ENCODE data around the gene AGTRAP. TPM values are rescaled to one million over a fixed set of nuclear protein-coding genes. Genes with fewer than 3 reads are reported as not detected.

The AGTRAP gene
- total and polyA plus RNA-seq, 2 of the 8 experiments (the other 6 are each of a cell fraction or from before 2014, with no cell fraction given) = 69.7 to 192 TPM

DNA sequence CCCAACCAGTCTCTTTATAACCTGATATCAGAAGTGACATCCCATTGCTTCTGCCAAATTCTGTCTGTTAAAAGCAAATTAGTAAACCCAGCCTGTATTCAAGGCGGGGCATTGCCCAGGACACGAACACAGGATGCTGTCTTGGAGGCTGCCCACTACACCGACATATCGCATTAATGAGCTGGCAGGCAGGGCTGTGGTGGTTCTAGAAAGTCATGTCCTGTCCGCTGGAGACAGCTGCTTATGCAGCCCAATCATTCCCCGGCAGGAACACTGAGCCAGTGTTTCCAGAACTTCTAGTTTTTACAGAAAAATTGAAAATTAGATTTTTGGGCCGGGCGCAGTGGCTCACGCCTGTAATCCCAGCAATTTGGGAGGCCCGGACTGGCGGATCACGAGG is 45.4 kb downstream of the AGTRAP start:
- Histone ChIP-seq H3K18ac (ENCODE audit: extremely low read depth, low read length) (no peak overlapping the region), H3K27ac (ENCODE audit: low read depth, low read length) (no peak overlapping the region), H2AFZ (ENCODE audit: low read length) (no peak overlapping the region), H3K4me2 (ENCODE audit: insufficient read depth in 1 of 2, low read depth in 2 of 2, low read length in 2 of 2) (no peak overlapping the region), H3K4me3 (ENCODE audit: extremely low read depth in 1 of 4, insufficient read depth in 2 of 4, low read depth in 3 of 4, low read length in 4 of 4) (no peak overlapping the region), H3K9ac (replicated peaks in 1 of 4; ENCODE audit: extremely low read depth in 1 of 4, low read depth in 3 of 4, low read length in 3 of 4) (no peak overlapping the region), H4K91ac (replicated peaks; ENCODE audit: insufficient read length, low read length) (no peak overlapping the region), H2AK5ac (ENCODE audit: low read depth, low read length) (no peak overlapping the region), H3K4me1 (replicated peaks in 1 of 4; ENCODE audit: control insufficient read depth in 3 of 4, insufficient read depth in 4 of 4, low read length in 3 of 4) (peaks cover 0 to 17% (median 10%) of the 10 kb centered on the region in 4 experiments; a peak in 6 of 7 replicates), H3K23me2 (ENCODE audit: low read depth, low read length) (no peaks in the 10 kb centered on the region), H4K5ac (ENCODE audit: insufficient read length, low read depth, low read length) (no peak overlapping the region), H3K56ac (replicated peaks; ENCODE audit: insufficient read length, low read depth, low read length) (no peak overlapping the region), H3K27me3 (replicated peaks in 1 of 4; ENCODE audit: control insufficient read depth in 3 of 4, extremely low read depth in 1 of 4, insufficient read depth in 3 of 4, low read length in 3 of 4) (no peaks in the 10 kb centered on the region), H3K79me1 (ENCODE audit: low read depth, low read length) (no peaks in the 10 kb centered on the region), H3K36me3 (ENCODE audit: control insufficient read depth in 2 of 4, insufficient read depth in 4 of 4, low read length in 3 of 4) (no peaks in the 10 kb centered on the region), H4K8ac (ENCODE audit: extremely low read depth, insufficient read depth, low read length) (no peak overlapping the region), H2BK5ac (ENCODE audit: low read depth, low read length) (no peak overlapping the region), H2BK15ac (ENCODE audit: low read length) (no peak overlapping the region), H4K20me1 (replicated peaks in 1 of 2; ENCODE audit: control insufficient read depth in 1 of 2, insufficient read depth in 2 of 2, low read length in 2 of 2) (no peaks in the 10 kb centered on the region), H3K79me2 (ENCODE audit: control insufficient read depth in 1 of 2, insufficient read depth in 2 of 2, low read length in 2 of 2) (no peaks in the 10 kb centered on the region), H3K23ac (ENCODE audit: insufficient read length) (no peak overlapping the region), H2BK120ac (replicated peaks; ENCODE audit: low read depth, low read length) (no peak overlapping the region), H2BK20ac (ENCODE audit: low read length) (no peak overlapping the region), H3K14ac (ENCODE audit: insufficient read length) (no peak overlapping the region), H2BK12ac (ENCODE audit: low read depth, low read length) (no peak overlapping the region), H3K4ac (replicated peaks; ENCODE audit: insufficient read length, low read depth, low read length) (no peak overlapping the region), H3K9me3 (ENCODE audit: insufficient read depth in 2 of 2, low read depth in 1 of 2, low read length in 1 of 2) (no peaks in the 10 kb centered on the region)
- CTCF ChIA-PET (ENCODE audit: partially characterized antibody) = interaction anchor here (0.6 to 1.3 kb wide), 5 partner anchors 9 to 51 kb away, joined by 3 to 4 read pairs (median 3); partner anchors contain the start of gene AGTRAP
- POLR2A ChIA-PET (ENCODE audit: partially characterized antibody) = interaction anchor here (1.2 to 1.4 kb wide), 2 partner anchors 9 to 10 kb away, joined by 3 read pairs; no protein-coding TSS in a partner anchor
- WGBS, 2 experiments (ENCODE audit: extremely low coverage in 1 of 2, insufficient coverage in 1 of 2, insufficient read length in 1 of 2, insufficient replicate concordance in 2 of 2, low coverage in 1 of 2, low lambda C conversion rate in 2 of 2, missing lambda C conversion rate in 1 of 2) = 91% methylated on average over 12 of the region's 12 CpGs; no CpG with 5 or more reads in 1 of the 2 experiments
- DNase-seq (ENCODE audit: low read depth in 1 of 2, low spot score in 2 of 2) (no peak), FAIRE-seq (no peak)
- TF ChIP-seq HDAC2 (IDR thresholded peaks at IDR 0.05; ENCODE audit: borderline replicate concordance in 1 of 2, low read depth in 2 of 2, low read length in 2 of 2) (no peak), SP1 (IDR thresholded peaks at IDR 0.05; ENCODE audit: low read depth, low read length) (no peak), SP4 (IDR thresholded peaks at IDR 0.05; ENCODE audit: low read length) (no peak), HDAC6 (IDR thresholded peaks at IDR 0.05; ENCODE audit: low read depth, low read length) (no peak), CHD1 (IDR thresholded peaks at IDR 0.05; ENCODE audit: low read depth, low read length) (no peak), ASH2L (IDR thresholded peaks at IDR 0.05; ENCODE audit: low read length) (no peak), RBBP5 (IDR thresholded peaks at IDR 0.05; ENCODE audit: borderline replicate concordance, low read depth, low read length) (no peak), BCL11A (IDR thresholded peaks at IDR 0.05; ENCODE audit: low read depth in 2 of 2, low read length in 2 of 2) (no peak), GTF2F1 (IDR thresholded peaks at IDR 0.05; ENCODE audit: borderline replicate concordance, low read depth, low read length) (no peak), KDM4A (IDR thresholded peaks at IDR 0.05; ENCODE audit: low read depth, low read length, severe bottlenecking) (no peak), KDM5A (IDR thresholded peaks at IDR 0.05; ENCODE audit: low read length) (no peak), TBP (IDR thresholded peaks at IDR 0.05; ENCODE audit: low read depth, low read length) (no peak)
- TF ChIP-seq, protein P1, sequence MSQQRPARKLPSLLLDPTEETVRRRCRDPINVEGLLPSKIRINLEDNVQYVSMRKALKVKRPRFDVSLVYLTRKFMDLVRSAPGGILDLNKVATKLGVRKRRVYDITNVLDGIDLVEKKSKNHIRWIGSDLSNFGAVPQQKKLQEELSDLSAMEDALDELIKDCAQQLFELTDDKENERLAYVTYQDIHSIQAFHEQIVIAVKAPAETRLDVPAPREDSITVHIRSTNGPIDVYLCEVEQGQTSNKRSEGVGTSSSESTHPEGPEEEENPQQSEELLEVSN (IDR thresholded peaks at IDR 0.05) = no peak

Data from H1 (cell line).